HK-2 (cell line): ENCODE measurements around the gene SH2B3.

Experiments
- DNase-seq: peaks from one replicate; pipeline ENCODE4 v3.0.0-alpha.2; 2018; ENCODE audit not compliant: unreplicated experiment

The SH2B3 gene

GRCh38 chr12:111444314-111444924, 38.7 kb downstream of the SH2B3 start:
- DNase-seq, result no peak

- no peak for DNase-seq
Observed at GRCh38 chr12:111444925-111445725, 39.4 kb downstream of the SH2B3 start.

- no peak for DNase-seq
Observed at GRCh38 chr12:111445726-111446581, 40.2 kb downstream of the SH2B3 start.

GRCh38 chr12:111446631-111447570, 41.2 kb downstream of the SH2B3 start:
- DNase-seq, result no peak

GRCh38 chr12:111447571-111448265, 42.0 kb downstream of the SH2B3 start:
- DNase-seq, result no peak

GRCh38 chr12:111448266-111448830, 42.6 kb downstream of the SH2B3 start:
- no peak for DNase-seq

- no peak for DNase-seq
Observed at GRCh38 chr12:111448846-111449790, 43.4 kb downstream of the SH2B3 start.

GRCh38 chr12:111450676-111451075, 45.0 kb downstream of the SH2B3 start:
- DNase-seq, result no peak

- DNase-seq, result no peak
Observed at GRCh38 chr12:111451232-111451631, 45.5 kb downstream of the SH2B3 start.

GRCh38 chr12:111451649-111452129, 46.0 kb downstream of the SH2B3 start:
- DNase-seq, result no peak

- DNase-seq, result no peak
Observed at GRCh38 chr12:111453071-111453989, 47.6 kb downstream of the SH2B3 start.

- DNase-seq, result no peak
Observed at GRCh38 chr12:111454311-111454710, 48.6 kb downstream of the SH2B3 start.

- no peak for DNase-seq
Observed at GRCh38 chr12:111454716-111455447, 49.2 kb downstream of the SH2B3 start.

GRCh38 chr12:111455448-111456320, 50.0 kb downstream of the SH2B3 start:
- no peak for DNase-seq

- no peak for DNase-seq
Observed at GRCh38 chr12:111457071-111457470, 51.3 kb downstream of the SH2B3 start.

- no peak for DNase-seq
Observed at GRCh38 chr12:111457577-111457976, 51.9 kb downstream of the SH2B3 start.
